ENCODE measurements around the gene TMEM270. TPM values are rescaled to one million over a fixed set of nuclear protein-coding genes. Genes with fewer than 3 reads are reported as not detected.
"Not testable (repeated sequence)": the region's sequence is repeated elsewhere in the genome, so short reads cannot be mapped to it uniquely, and the experiment has no call there.

Gene TMEM270, protein sequence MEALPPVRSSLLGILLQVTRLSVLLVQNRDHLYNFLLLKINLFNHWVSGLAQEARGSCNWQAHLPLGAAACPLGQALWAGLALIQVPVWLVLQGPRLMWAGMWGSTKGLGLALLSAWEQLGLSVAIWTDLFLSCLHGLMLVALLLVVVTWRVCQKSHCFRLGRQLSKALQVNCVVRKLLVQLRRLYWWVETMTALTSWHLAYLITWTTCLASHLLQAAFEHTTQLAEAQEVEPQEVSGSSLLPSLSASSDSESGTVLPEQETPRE
- polyA plus RNA-seq (ENCODE audit: insufficient read length in 4 of 4): under 1 TPM in 1 of 4 donors, not detected in 3; 0.08 TPM

- DNase-seq (ENCODE audit: low read depth in 4 of 4, low spot score in 3 of 4): no peak
Measured at GRCh38 chr7:73860859-73861258, at the start of gene TMEM270. Gene TMEM270, plus strand, starts transcription at chr7:73861159. Its CDS starts 36 bp downstream, at chr7:73861195.

DNA sequence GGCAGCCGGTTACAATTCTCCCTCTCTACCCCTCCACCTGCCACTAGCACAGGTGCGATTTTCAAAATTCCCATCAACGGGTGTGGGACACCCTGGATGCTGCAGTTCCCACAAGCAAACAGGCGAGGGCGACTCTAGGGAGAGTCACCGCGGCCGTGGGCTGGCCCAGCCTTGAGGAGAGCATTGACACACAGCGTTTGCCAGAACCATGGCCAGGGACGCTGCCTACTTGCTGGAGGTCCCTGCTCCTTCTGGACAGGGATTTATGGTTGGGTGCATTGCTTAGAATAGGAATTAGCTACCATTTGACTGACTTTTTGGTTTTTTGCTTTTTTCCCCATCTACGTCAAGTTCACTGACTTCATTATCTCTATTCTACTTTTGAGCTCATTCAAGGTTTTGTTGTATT lies 49.2 kb upstream of the TMEM270 start:
- DNase-seq (ENCODE audit: low read depth in 4 of 4, low spot score in 3 of 4): no peak

- no peak for DNase-seq (ENCODE audit: low read depth in 4 of 4, low spot score in 3 of 4)
Measured at GRCh38 chr7:73812996-73813395, 48.0 kb upstream of the TMEM270 start.

DNA sequence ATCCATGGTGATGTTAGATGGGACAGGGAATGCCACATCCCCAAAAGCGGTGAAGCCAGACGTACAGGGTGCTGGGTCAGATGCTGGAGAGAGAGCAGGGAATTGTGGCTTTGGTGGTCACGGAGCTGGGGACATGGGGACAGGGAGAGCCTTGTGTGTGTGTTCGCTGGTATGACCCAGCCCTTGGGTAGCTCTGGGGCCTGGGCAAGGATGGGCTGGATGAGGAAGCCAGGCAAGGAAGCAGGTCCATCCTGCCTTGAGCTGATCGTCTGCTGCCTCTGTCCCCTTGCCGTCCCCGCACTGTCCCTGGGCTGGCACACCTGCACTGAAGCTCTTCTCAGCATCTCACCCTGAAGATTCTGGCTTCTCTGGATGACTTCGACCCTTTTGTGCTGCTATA lies 45.5 kb upstream of the TMEM270 start:
- no peak for DNase-seq (ENCODE audit: low read depth in 4 of 4, low spot score in 3 of 4)

DNA sequence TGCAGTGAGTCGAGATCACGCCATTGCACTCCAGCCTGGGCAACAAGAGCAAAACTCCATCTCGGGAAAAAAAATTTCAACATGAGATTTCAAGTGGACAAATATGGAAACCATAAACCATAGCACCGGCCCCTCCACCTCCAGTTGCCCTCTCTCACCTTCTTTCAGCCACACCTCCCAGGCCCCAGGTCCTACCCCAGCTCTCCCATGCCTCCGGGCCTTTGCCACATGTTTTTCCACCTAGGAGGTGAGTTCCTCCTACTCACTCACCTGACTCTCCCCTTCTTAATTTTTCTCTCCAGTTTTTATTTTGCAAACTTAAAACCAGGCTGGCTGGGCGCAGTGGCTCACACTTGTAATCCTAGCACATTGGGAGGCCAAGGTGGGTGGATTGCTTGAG lies 43.8 kb upstream of the TMEM270 start:
- no peak for DNase-seq (ENCODE audit: low read depth in 4 of 4, low spot score in 3 of 4)

DNA sequence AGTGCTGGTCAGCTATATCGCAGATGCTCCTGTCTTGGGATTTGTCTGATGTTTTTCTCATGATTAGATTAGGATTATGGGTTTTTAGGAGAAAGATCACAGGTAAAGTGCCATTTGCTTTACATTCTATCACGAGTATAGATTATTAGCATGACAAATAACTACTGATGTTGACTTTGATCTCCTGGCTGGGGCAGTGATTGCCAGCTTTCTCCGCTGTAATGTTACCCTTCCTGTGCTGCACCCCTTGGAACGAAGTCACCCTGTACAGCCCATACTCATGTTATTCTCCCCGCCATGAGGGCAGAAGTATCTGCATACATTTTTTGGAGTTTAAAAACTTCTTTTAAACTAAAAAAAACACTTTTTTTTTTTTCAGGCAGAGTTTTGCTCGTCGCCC lies 40.9 kb upstream of the TMEM270 start:
- no peak for DNase-seq (ENCODE audit: low read depth in 4 of 4, low spot score in 3 of 4)

- DNase-seq (ENCODE audit: low read depth in 4 of 4, low spot score in 3 of 4): not testable (repeated sequence)
Measured at GRCh38 chr7:73821597-73822285, 39.2 kb upstream of the TMEM270 start.

DNA sequence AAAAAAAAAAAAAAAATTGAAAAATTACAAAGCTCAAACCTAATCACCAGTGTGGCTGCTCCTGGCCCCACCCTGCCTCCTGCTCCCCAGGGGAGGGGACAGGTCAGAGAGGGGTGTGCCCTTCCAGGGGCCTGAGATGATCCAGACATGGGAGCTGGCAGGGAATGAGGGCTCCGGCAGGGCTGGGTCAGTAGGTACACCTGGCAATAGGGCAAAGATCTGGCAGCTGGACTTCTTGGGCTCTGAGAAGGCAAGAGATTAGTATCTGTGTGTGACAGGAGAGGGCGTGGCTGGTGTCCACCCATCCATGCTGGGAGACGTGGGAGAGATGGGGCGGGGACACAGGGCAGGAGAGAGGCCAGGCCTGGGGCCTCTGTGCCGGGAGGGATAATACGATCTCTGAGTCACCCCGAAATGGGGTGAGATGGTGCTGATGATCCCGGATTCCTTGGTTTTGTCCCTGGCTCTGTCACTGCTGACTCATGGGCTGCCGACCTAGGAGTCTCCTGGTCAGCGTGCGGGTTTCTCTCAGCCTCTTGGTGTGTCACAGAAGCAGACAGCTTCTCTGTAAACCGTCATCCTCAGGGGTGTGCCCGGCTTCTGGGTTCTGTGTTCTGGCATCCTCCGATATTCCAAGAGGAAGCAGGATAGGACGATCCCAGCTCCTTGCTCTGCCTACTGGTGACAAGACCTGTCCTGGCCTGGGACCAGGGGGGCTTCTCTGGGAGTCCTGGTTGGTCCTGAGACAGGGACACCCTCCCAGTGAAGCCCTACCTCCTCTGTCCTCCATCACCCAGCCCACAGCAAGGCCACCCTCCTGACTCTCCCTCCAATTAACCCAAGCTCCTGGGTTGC lies 38.4 kb upstream of the TMEM270 start:
- DNase-seq (ENCODE audit: low read depth in 4 of 4, low spot score in 3 of 4): no peak

DNA sequence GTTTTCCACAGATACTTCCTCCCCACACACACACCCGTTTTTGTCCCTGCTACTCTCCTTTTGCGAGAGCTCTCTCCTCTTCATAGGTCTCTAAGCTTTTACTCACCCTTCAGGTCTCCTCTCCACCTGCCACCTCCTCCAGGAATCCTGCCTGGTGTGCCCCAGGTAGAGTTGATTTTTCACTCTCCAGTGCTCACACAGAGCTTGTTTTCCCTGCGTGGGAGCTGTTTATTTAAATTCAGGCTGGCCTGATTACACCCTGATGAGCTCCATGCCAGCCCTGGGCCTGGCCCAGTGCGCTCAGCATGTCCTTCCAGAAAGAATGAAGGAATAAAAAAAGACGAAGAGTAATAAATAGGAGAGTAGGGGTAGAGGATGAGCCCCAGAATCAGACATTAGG lies 37.7 kb upstream of the TMEM270 start:
- no peak for DNase-seq (ENCODE audit: low read depth in 4 of 4, low spot score in 3 of 4)

- DNase-seq (ENCODE audit: low read depth in 4 of 4, low spot score in 3 of 4): no peak
Measured at GRCh38 chr7:73823873-73824592, 36.9 kb upstream of the TMEM270 start.

DNA sequence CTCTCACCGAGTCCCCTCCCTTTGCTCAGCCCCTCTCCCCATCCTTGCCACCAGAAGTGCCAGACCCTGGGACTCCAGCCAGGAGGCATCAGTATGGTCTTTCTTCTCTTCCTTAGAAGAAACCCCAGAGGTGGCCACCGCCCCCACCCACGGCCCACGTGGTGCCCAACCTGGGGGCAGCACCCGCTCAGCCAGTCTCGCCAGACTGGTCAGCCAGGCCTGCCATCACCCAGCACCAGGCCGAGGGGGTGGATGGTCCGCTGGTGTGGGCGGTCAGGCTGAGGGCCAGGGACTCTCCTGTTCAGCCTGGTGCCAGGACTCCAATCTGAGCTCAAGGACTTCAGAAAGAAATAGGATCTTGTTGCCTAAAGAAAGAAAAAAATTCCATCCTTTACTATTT lies 36.0 kb upstream of the TMEM270 start:
- DNase-seq (ENCODE audit: low read depth in 4 of 4, low spot score in 3 of 4): no peak

GRCh38 chr7:73827567-73828106 lies 33.3 kb upstream of the TMEM270 start:
- no peak for DNase-seq (ENCODE audit: low read depth in 4 of 4, low spot score in 3 of 4)

- no peak for DNase-seq (ENCODE audit: low read depth in 4 of 4, low spot score in 3 of 4)
Measured at GRCh38 chr7:73828107-73828803, 32.7 kb upstream of the TMEM270 start.

DNA sequence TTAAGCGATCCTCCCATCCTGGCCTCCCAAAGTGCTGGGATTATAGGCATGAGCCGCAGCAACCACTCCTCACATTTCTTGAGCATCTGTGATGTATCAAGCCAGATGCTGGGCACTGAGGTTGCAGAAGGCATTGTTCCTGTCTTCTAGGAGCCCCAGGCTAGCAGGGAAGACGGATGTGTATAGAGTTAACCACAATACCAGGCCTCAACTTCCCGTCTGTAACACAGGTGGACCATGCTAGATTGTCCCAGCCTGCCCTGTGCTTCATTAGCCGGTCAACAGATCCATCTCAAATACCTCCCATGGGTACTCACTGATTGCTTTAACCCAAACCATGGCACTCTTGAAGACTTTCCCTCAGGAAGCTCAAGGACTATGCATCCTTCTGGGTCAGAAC lies 32.0 kb upstream of the TMEM270 start:
- DNase-seq (ENCODE audit: low read depth in 4 of 4, low spot score in 3 of 4): no peak

- DNase-seq (ENCODE audit: low read depth in 4 of 4, low spot score in 3 of 4): no peak
Measured at GRCh38 chr7:73829505-73829904, 31.5 kb upstream of the TMEM270 start.

DNA sequence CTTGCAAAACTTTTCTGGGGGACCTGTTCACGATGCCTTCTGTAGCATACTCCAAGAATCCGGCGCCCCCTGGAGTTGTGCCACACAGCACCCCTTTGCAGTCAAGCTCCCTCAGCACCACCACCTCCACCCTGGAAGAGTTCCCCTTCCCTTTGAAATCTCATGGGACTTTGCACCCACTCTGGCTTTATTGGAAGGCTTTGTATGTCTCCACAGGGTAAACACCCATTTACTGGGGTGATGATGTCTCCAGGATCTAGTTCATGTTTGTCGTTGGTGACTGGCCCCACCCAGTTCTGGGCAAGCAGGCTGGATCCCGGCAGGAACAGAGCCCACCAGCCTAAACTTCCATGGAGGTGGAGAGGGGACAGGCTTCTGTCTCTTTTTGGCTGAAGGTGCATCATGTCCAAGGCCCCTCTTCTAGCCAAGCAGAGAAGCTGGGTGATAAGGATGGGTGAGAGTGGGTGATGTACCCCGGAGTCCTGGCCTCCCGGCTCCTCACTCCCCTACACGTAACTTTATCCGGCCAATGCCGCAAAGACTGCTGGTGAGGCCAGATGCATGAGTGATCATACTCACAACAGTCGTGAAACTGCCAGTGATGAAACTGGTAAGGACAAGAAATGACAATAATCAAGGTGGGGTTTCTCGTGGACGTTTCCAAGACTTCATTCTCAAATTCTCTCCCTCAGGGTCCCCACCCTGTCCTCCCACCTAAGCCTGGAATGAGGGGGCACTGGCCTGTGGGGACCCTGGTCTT lies 30.9 kb upstream of the TMEM270 start:
- no peak for DNase-seq (ENCODE audit: low read depth in 4 of 4, low spot score in 3 of 4)

DNA sequence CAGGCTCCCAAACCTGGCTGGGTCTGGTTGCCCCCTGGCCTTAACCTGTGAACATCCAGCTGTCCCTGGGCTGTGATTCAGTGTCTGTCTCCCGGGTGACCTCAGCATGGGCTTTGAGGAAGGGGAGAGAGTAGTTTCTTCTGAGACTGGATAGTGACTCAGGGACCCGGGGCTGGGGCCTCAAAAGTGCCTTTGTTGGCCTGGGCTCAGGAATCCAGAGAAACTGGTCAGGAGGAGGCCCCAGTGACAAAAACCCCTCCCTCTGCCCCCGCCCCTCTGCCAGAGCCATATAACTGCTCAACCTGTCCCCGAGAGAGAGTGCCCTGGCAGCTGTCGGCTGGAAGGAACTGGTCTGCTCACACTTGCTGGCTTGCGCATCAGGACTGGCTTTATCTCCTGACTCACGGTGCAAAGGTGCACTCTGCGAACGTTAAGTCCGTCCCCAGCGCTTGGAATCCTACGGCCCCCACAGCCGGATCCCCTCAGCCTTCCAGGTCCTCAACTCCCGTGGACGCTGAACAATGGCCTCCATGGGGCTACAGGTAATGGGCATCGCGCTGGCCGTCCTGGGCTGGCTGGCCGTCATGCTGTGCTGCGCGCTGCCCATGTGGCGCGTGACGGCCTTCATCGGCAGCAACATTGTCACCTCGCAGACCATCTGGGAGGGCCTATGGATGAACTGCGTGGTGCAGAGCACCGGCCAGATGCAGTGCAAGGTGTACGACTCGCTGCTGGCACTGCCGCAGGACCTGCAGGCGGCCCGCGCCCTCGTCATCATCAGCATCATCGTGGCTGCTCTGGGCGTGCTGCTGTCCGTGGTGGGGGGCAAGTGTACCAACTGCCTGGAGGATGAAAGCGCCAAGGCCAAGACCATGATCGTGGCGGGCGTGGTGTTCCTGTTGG lies 30.0 kb upstream of the TMEM270 start, which contains the start of gene CLDN4:
Gene CLDN4, plus strand, starts transcription at position 316 of the 903 bp plus-strand sequence. Its CDS starts 206 bp downstream, at position 522.
- DNase-seq (ENCODE audit: low read depth in 4 of 4, low spot score in 3 of 4): no peak

GRCh38 chr7:73831584-73831833 lies 29.4 kb upstream of the TMEM270 start:
- DNase-seq (ENCODE audit: low read depth in 4 of 4, low spot score in 3 of 4): no peak
